Left ventricle myocardium inferior (tissue), 1 donor: Measurements from ENCODE around the gene TMCC2. TPM values are rescaled to one million over a fixed set of nuclear protein-coding genes. Genes with fewer than 3 reads are reported as not detected.

Experiments
- DNase-seq: peaks from one replicate; pipeline ENCODE4 v3.0.0-alpha.2; 2020
- H3K27ac ChIP-seq: fragments of 200-600 bp; replicated peaks from 2 replicates; pipeline ENCODE4 v1.8.0; 2021
- H3K27me3 ChIP-seq: fragments of 200-600 bp; 2 replicates; pipeline ENCODE4 v1.8.0; 2021; ENCODE audit warnings: low read depth
- H3K36me3 ChIP-seq: fragments of 200-600 bp; 2 replicates; pipeline ENCODE4 v1.8.0; 2021
- H3K4me1 ChIP-seq: fragments of 200-600 bp; 2 replicates; pipeline ENCODE4 v1.8.0; 2021
- H3K4me3 ChIP-seq: fragments of 200-600 bp; 2 replicates; pipeline ENCODE4 v1.8.0; 2021; ENCODE audit warnings: mild to moderate bottlenecking, moderate library complexity
- H3K9me3 ChIP-seq: fragments of 200-600 bp; replicated peaks from 2 replicates; pipeline ENCODE4 v1.8.0; 2021
- intact Hi-C: fragments of 100-400 bp; cut with micrococcal nuclease; formaldehyde crosslinking; loops from one replicate; pipeline ENCODE4 v1.11.0; 2022
- total RNA-seq: library from RNA; stranded (reverse); fragmentation: NEBNext Ultra II Directional; extraction: Animal tissue kit (Norgen Biotek cat#: 25700); gene quantifications from one replicate; pipeline ENCODE4 v1.2.1, GENCODE V29; 2021
- TF ChIP-seq, protein P1 (sequence below): fragments of 200-600 bp; IDR thresholded peaks from 2 replicates; pipeline ENCODE4 v1.8.0; 2021; ENCODE audit warnings: antibody characterized with exemption, mild to moderate bottlenecking, borderline replicate concordance
- donor health status: DM: no; HTN: yes; CAD: no; lungs with severe emphysema.

TMCC2 gene
- total RNA-seq, 1 donor from 2014 or later: 2.5 TPM

DNA sequence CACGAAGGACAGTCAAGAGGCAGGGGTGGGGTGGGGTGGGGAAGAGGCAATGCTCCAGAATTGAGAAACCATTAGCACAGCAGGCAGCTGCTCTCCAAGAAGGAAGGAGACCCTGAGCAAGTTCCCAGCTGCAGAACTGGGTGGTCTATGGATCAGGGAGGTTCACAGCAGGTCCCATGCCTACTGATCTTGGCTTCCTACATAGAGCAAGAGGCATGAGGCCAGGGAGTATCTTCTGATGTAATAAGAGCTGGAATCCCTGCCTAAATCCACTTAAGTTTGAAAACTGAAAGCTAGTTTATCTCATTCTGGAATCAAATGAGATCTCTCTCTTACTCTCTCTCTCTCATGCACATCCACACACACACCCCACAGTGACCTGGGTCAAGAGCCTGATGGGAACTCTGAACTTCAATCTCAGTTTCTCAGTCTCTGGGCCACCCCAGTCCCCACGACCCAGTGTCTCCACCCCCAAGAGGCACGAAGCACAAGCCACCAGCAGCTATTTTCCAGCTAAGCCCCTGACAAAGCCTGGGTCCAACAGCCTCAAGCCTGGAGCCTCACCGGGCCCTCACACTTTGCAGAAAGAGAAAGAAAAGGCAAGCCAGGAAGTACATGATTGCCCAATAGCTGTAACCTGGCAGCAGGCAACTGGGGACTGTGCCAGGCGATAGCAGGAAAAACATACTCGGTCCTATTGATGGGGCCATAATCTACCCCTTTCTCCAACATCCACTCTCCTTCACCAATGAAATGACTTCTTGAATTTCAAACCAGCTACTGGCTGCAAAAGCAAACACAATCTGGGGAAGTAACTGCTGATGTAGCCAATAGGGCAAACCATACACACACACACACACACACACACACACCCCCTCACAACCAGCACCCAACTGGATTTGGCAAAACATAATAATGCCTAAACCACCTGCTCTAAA, 91.6 kb downstream of the TMCC2 start:
- peak overlapping the region; percentile 54 for H3K27ac ChIP-seq
- intact Hi-C loops: no loop called here
- peaks cover 72% of the 10 kb centered on the region for H3K4me1 ChIP-seq
- peak overlapping the region; percentile 80 for H3K4me3 ChIP-seq
- TF ChIP-seq, protein P1, sequence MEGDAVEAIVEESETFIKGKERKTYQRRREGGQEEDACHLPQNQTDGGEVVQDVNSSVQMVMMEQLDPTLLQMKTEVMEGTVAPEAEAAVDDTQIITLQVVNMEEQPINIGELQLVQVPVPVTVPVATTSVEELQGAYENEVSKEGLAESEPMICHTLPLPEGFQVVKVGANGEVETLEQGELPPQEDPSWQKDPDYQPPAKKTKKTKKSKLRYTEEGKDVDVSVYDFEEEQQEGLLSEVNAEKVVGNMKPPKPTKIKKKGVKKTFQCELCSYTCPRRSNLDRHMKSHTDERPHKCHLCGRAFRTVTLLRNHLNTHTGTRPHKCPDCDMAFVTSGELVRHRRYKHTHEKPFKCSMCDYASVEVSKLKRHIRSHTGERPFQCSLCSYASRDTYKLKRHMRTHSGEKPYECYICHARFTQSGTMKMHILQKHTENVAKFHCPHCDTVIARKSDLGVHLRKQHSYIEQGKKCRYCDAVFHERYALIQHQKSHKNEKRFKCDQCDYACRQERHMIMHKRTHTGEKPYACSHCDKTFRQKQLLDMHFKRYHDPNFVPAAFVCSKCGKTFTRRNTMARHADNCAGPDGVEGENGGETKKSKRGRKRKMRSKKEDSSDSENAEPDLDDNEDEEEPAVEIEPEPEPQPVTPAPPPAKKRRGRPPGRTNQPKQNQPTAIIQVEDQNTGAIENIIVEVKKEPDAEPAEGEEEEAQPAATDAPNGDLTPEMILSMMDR: no peak
- no peaks in the 10 kb centered on the region for H3K27me3 ChIP-seq
- H3K9me3 ChIP-seq: no peaks in the 10 kb centered on the region
- DNase-seq: peak; percentile 71
- no peaks in the 10 kb centered on the region for H3K36me3 ChIP-seq

DNA sequence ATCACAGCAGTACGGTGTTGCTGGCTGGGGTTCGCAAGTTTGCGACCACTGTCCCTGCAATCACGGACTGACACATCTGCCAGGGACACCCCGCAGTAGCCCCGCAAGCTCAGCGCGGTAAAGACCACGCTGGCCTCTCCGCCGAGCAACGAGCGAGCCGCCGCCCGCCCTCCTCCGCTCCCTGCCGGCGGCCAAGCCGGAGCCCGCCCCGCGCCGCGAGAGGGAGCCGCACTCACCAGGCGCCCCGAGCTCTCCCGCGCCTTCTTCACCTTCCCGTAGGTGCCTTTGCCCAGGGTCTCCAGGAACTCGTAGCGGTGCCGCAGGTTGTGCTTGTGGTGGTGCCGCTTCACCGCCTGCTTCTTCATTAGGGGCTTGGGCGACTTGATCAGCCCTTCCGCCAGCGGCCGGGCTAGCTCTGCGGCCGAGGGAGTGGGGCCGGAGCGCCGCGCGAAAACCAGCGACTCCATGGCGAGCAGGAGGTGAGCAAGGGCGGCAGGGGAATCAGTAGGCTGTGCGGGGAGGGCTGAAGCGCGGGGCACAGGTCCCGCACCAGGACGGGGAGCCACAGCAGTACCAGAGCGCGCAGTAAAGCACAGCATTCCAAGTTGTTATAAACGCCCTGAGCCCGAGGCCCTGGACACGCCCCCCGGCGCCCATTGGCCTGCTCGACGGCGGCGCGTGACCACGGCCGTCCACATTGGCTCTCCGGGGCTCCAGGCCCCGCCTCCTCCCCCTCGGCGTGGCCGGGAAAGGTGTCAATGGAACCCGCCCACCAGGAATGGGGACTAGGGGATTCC, 93.6 kb downstream of the TMCC2 start, which contains the start of gene NUAK2:
NUAK2 (minus strand) TSS at position 584 of the 797 bp plus-strand sequence; CDS start at position 467, 117 bp downstream.
- H3K36me3 ChIP-seq: no peaks in the 10 kb centered on the region
- H3K27me3 ChIP-seq: peaks cover 4% of the 10 kb centered on the region
- H3K4me3 ChIP-seq: peak within 1 kb of the TSS; percentile 80
- peak within 1 kb of the TSS; percentile 82 for H3K27ac ChIP-seq
- TF ChIP-seq, protein P1: peak; percentile 55
- H3K4me1 ChIP-seq: peaks cover 60% of the 10 kb centered on the region
- peak; percentile 93 for DNase-seq
- no peaks in the 10 kb centered on the region for H3K9me3 ChIP-seq
- intact Hi-C loops: no loop called here

DNA sequence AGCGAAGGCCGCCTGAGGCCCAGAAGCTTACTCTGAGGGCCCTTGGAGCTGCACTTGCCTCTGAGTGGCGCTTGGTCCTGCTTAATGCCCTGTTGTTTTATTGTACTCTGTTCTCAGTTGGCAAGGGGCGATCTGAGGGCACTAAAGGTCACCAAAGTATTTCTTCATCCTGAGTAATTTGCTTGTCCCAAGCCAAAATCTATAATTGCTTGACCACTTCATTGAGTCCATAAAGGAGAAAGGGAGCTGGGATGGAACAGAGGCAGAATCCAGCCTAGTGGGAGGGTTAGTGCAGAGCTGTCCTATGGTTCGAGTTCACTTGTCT, 94.2 kb downstream of the TMCC2 start:
- peaks cover 9% of the 10 kb centered on the region for H3K27me3 ChIP-seq
- H3K4me1 ChIP-seq: peaks cover 54% of the 10 kb centered on the region
- no peaks in the 10 kb centered on the region for H3K9me3 ChIP-seq
- peak overlapping the region; percentile 80 for H3K4me3 ChIP-seq
- TF ChIP-seq, protein P1: no peak
- H3K36me3 ChIP-seq: no peaks in the 10 kb centered on the region
- DNase-seq: no peak
- intact Hi-C loops: loop anchor here (2.0 kb wide), 1 partner anchor 49 kb away; no protein-coding TSS in a partner anchor
- peak overlapping the region; percentile 82 for H3K27ac ChIP-seq

Other genes starting within 250 kb of the TMCC2 start
- 0.58 TPM for gene CNTN2, start 184.7 kb upstream of the TMCC2 start, total RNA-seq
- 3.1 TPM for gene TMEM81, start 143.5 kb upstream of the TMCC2 start, total RNA-seq
- 10.3 TPM for gene RBBP5, start 106.0 kb upstream of the TMCC2 start, total RNA-seq
- 6.3 TPM for gene DSTYK, start 16.2 kb upstream of the TMCC2 start, total RNA-seq
- 0.74 TPM for gene NUAK2, start 93.8 kb downstream of the TMCC2 start, total RNA-seq
- gene KLHDC8A, start 129.0 kb downstream of the TMCC2 start, total RNA-seq: 0.27 TPM
- not detected for gene LEMD1, start 194.1 kb downstream of the TMCC2 start, total RNA-seq
- gene BLACAT1, start 228.1 kb downstream of the TMCC2 start, total RNA-seq: not detected